SK-N-SH (cell line): ENCODE measurements around the gene ARHGAP26.

Source experiments
- CTCF ChIP-seq: fragments of 200-600 bp; sonication (generic); IDR thresholded peaks from 2 replicates; pipeline ENCODE4 v1.6.1; 2017; ENCODE audit warnings: antibody characterized with exemption, mild to moderate bottlenecking, moderate library complexity
- FOXM1 ChIP-seq: IDR thresholded peaks from 2 replicates; pipeline ENCODE4 v1.4.0; 2012; ENCODE audit warnings: low read depth, mild to moderate bottlenecking
- POLR2AphosphoS5 ChIP-seq: IDR thresholded peaks from 2 replicates; pipeline ENCODE4 v1.6.1; 2012; ENCODE audit warnings: low read depth, low read length
- SMC3 ChIP-seq: IDR thresholded peaks from 2 replicates; pipeline ENCODE4 v1.6.1; 2012; ENCODE audit warnings: low read depth, low read length, improper control_type of control experiment
- TAF1 ChIP-seq: IDR thresholded peaks from 2 replicates; pipeline ENCODE4 v1.6.1; 2012; ENCODE audit warnings: low read depth, mild to moderate bottlenecking, low read length, moderate library complexity, borderline replicate concordance
- TEAD4 ChIP-seq: IDR thresholded peaks from 2 replicates; pipeline ENCODE4 v1.4.0; 2012; ENCODE audit warnings: mild to moderate bottlenecking, borderline replicate concordance; ENCODE audit not compliant: insufficient read depth
- TF ChIP-seq, protein P1 (sequence below): IDR thresholded peaks from 2 replicates; pipeline ENCODE4 v1.4.0; 2012; ENCODE audit warnings: low read depth, borderline replicate concordance

DNA sequence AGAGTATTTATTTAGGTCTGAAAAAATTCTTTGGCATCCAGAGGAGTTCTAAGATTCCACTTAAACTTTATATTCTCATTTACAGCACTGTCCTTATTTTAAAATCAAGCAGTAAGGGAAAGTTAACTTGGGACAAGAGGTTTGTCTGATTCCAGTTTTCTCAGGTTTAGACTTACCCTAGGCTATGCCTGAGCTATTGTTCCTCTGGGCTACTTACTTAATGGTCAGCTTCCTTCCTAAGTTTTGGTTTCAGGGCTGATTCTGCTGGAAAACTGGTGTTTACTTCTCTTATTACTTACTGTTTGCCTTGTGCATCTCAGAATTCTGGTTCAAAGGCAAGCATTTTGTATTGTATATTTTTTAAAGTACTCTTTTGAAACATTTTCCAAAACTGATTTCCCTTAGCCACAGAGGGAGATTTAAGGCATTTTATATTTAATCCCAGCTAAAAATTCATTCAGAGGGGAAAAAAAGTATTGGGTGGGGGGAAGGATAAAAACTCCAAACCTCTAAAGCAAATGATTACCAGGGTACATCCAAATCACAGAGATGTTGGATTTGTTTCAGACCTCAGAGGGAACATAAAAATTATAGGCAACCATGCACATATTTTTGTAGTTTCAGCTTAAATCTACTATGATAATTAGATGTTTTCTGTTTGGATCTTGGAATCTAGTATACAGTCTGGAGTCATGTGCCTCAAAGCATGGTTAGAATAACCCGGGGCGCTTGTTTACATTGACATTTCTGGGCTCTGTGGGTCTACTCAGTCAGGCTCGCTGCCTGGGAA, 290.0 kb downstream of the ARHGAP26 start:
- TF ChIP-seq CTCF, result no peak
- no peak for TF ChIP-seq TEAD4
- TF ChIP-seq POLR2AphosphoS5, result no peak
- no peak for TF ChIP-seq FOXM1
- TF ChIP-seq TAF1, result no peak
- TF ChIP-seq, protein P1, sequence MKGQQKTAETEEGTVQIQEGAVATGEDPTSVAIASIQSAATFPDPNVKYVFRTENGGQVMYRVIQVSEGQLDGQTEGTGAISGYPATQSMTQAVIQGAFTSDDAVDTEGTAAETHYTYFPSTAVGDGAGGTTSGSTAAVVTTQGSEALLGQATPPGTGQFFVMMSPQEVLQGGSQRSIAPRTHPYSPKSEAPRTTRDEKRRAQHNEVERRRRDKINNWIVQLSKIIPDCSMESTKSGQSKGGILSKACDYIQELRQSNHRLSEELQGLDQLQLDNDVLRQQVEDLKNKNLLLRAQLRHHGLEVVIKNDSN, result no peak
- no peak for TF ChIP-seq SMC3
